Caki2 (cell line): Measurements from ENCODE around the gene LY86. TPM values are rescaled to one million over a fixed set of nuclear protein-coding genes. Genes with fewer than 3 reads are reported as not detected.
"Not testable (repeated sequence)": the region's sequence is repeated elsewhere in the genome, so short reads cannot be mapped to it uniquely, and the experiment has no call there.

Source experiments
- DNase-seq: peaks from one replicate; pipeline ENCODE4 v3.0.0-alpha.2; 2015; ENCODE audit warnings: low read depth
- in situ Hi-C: cut with HindIII; loops from 2 replicates; pipeline ENCODE4 v1.10.0; 2016; ENCODE audit warnings: low sequenced_read_pairs, low pct_unique_long_range_greater_than_20kb, mixed read lengths
- total RNA-seq: library from RNA; depleted of rRNA; stranded (reverse); fragments of >200 nt; shearing (Covaris generic); gene quantifications from 2 replicates; pipeline ENCODE4 v1.2.3, GENCODE V29; 2014; ENCODE audit warnings: low replicate concordance

LY86 gene
- total RNA-seq, 1 experiment from 2014 or later, result not detected

- in situ Hi-C loops, result no loop called here
- DNase-seq, result no peak
These were observed 23.8 kb downstream of the LY86 start for GRCh38 chr6:6612308-6612707.

GRCh38 chr6:6613103-6613718, 24.7 kb downstream of the LY86 start:
- in situ Hi-C loops, DNase-seq: not testable (repeated sequence)

- in situ Hi-C loops, result no loop called here
These were observed 25.8 kb downstream of the LY86 start for GRCh38 chr6:6614096-6614982.

GRCh38 chr6:6614983-6615349, 26.4 kb downstream of the LY86 start:
- no peak for DNase-seq
- in situ Hi-C loops, result no loop called here

More at GRCh38 chr6:6614096-6614982, 25.8 kb downstream of the LY86 start:
- no peak for DNase-seq

- in situ Hi-C loops, result no loop called here
- DNase-seq, result no peak
These were observed 28.1 kb downstream of the LY86 start for GRCh38 chr6:6616656-6617055.

GRCh38 chr6:6619021-6619794, 30.7 kb downstream of the LY86 start:
- in situ Hi-C loops, result no loop called here

GRCh38 chr6:6620766-6621425, 32.4 kb downstream of the LY86 start:
- in situ Hi-C loops, result no loop called here
- no peak for DNase-seq

More at GRCh38 chr6:6619021-6619794, 30.7 kb downstream of the LY86 start:
- DNase-seq, result no peak

- in situ Hi-C loops, result no loop called here
- no peak for DNase-seq
These were observed 34.0 kb downstream of the LY86 start for GRCh38 chr6:6622501-6622900.

- in situ Hi-C loops, result no loop called here
- DNase-seq, result no peak
These were observed 35.0 kb downstream of the LY86 start for GRCh38 chr6:6623553-6623952.

GRCh38 chr6:6624269-6624990, 35.9 kb downstream of the LY86 start:
- in situ Hi-C loops, result no loop called here

GRCh38 chr6:6626187-6626586, 37.7 kb downstream of the LY86 start:
- in situ Hi-C loops, result no loop called here
- DNase-seq, result no peak

More at GRCh38 chr6:6624269-6624990, 35.9 kb downstream of the LY86 start:
- no peak for DNase-seq

- DNase-seq, result peak; percentile 59
- in situ Hi-C loops, result no loop called here
These were observed 40.9 kb downstream of the LY86 start for GRCh38 chr6:6629402-6629801.

- in situ Hi-C loops, result no loop called here
- no peak for DNase-seq
These were observed 42.5 kb downstream of the LY86 start for GRCh38 chr6:6631053-6631452.

GRCh38 chr6:6631534-6632276, 43.2 kb downstream of the LY86 start:
- in situ Hi-C loops, result no loop called here
- no peak for DNase-seq

GRCh38 chr6:6633898-6634734, 45.6 kb downstream of the LY86 start:
- DNase-seq, result no peak
- in situ Hi-C loops, result no loop called here

GRCh38 chr6:6634735-6635075, 46.2 kb downstream of the LY86 start:
- in situ Hi-C loops, result no loop called here
- DNase-seq, result no peak
